Osteoblast (primary cell): ENCODE results near the gene MFSD6. TPM values are rescaled to one million over a fixed set of nuclear protein-coding genes. Genes with fewer than 3 reads are reported as not detected.
"Not testable (repeated sequence)": the region's sequence is repeated elsewhere in the genome, so short reads cannot be mapped to it uniquely, and the experiment has no call there.

Experiments used
- DNase-seq: peaks from one replicate; pipeline ENCODE4 v3.0.0; 2011; ENCODE audit warnings: low spot score, mixed read lengths; ENCODE audit not compliant: insufficient read length; ENCODE audit errors: missing footprints
- H2AFZ ChIP-seq: 2 replicates; pipeline ENCODE4 v1.6.0; 2011; ENCODE audit warnings: mild to moderate bottlenecking, low read length
- H3K27ac ChIP-seq: 2 replicates; pipeline ENCODE4 v1.5.1; 2011; ENCODE audit warnings: mild to moderate bottlenecking, low read depth, low read length, moderate library complexity
- H3K27me3 ChIP-seq: 2 replicates; pipeline ENCODE4 v1.6.0; 2012; ENCODE audit warnings: mild to moderate bottlenecking, control low read depth, inconsistent platforms, low read length, moderate library complexity; ENCODE audit not compliant: insufficient read depth
- H3K36me3 ChIP-seq: 2 replicates; pipeline ENCODE4 v1.5.1; 2011; ENCODE audit warnings: mild to moderate bottlenecking, low read length, control low read depth, moderate library complexity; ENCODE audit not compliant: insufficient read depth
- H3K4me1 ChIP-seq: 2 replicates; pipeline ENCODE4 v1.5.1; 2011; ENCODE audit warnings: mild to moderate bottlenecking, low read length, control low read depth, moderate library complexity; ENCODE audit not compliant: insufficient read depth
- H3K4me2 ChIP-seq: 2 replicates; pipeline ENCODE4 v1.6.0; 2011; ENCODE audit warnings: mild to moderate bottlenecking, low read length; ENCODE audit not compliant: insufficient read depth
- H3K4me3 ChIP-seq: fragments of 200-600 bp; sonication (generic); 3 replicates; pipeline ENCODE4 v1.5.1; 2012; ENCODE audit warnings: mild to moderate bottlenecking, low read length, inconsistent platforms; ENCODE audit not compliant: insufficient read depth
- H3K79me2 ChIP-seq: 2 replicates; pipeline ENCODE4 v1.6.0; 2012; ENCODE audit warnings: mild to moderate bottlenecking, low read length, control low read depth, inconsistent platforms; ENCODE audit not compliant: insufficient read depth
- H3K9me3 ChIP-seq: 2 replicates; pipeline ENCODE4 v1.5.1; 2011; ENCODE audit warnings: low read depth, low read length, control low read depth
- H4K20me1 ChIP-seq: 2 replicates; pipeline ENCODE4 v1.6.0; 2012; ENCODE audit warnings: mild to moderate bottlenecking, low read length, control low read depth; ENCODE audit not compliant: insufficient read depth
- total RNA-seq: library from RNA; depleted of rRNA; stranded (reverse); fragments of >200 nt; gene quantifications from 2 replicates; pipeline ENCODE4 v1.2.3, GENCODE V29; 2012
- TF ChIP-seq, protein P1 (sequence below): IDR thresholded peaks from 2 replicates; pipeline ENCODE4 v1.5.1; 2011; ENCODE audit warnings: mild to moderate bottlenecking, low read depth, low read length, moderate library complexity; ENCODE audit errors: extremely low read depth

The MFSD6 gene
- 11.2 and 13.6 TPM in 2 replicates for total RNA-seq

- Histone ChIP-seq H4K20me1 (no peaks in the 10 kb centered on the region), H3K4me3 (peak within 1 kb of the TSS; percentile 75), H2AFZ (peak within 1 kb of the TSS; percentile 73), H3K4me1 (peaks cover 3% of the 10 kb centered on the region), H3K79me2 (no peaks in the 10 kb centered on the region), H3K4me2 (peak within 1 kb of the TSS; percentile 83), H3K27ac (no peak within 1 kb of the TSS), H3K27me3 (peaks cover 18% of the 10 kb centered on the region), H3K9me3 (no peaks in the 10 kb centered on the region), H3K36me3 (no peaks in the 10 kb centered on the region)
- TF ChIP-seq, protein P1, sequence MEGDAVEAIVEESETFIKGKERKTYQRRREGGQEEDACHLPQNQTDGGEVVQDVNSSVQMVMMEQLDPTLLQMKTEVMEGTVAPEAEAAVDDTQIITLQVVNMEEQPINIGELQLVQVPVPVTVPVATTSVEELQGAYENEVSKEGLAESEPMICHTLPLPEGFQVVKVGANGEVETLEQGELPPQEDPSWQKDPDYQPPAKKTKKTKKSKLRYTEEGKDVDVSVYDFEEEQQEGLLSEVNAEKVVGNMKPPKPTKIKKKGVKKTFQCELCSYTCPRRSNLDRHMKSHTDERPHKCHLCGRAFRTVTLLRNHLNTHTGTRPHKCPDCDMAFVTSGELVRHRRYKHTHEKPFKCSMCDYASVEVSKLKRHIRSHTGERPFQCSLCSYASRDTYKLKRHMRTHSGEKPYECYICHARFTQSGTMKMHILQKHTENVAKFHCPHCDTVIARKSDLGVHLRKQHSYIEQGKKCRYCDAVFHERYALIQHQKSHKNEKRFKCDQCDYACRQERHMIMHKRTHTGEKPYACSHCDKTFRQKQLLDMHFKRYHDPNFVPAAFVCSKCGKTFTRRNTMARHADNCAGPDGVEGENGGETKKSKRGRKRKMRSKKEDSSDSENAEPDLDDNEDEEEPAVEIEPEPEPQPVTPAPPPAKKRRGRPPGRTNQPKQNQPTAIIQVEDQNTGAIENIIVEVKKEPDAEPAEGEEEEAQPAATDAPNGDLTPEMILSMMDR, result no peak
- peak; percentile 91 for DNase-seq
Observed at GRCh38 chr2:190407662-190408537, at the start of gene MFSD6. Gene MFSD6, plus strand, starts transcription at chr2:190408355. Its CDS starts 27,675 bp downstream, at chr2:190436030.

GRCh38 chr2:190358655-190359448 lies 49.3 kb upstream of the MFSD6 start:
- H3K36me3 ChIP-seq, H3K9me3 ChIP-seq, H3K27ac ChIP-seq, DNase-seq, H2AFZ ChIP-seq, H3K27me3 ChIP-seq, H3K4me3 ChIP-seq, H4K20me1 ChIP-seq, H3K4me2 ChIP-seq: not testable (repeated sequence)
- Histone ChIP-seq H3K4me1 (peaks cover 10% of the 10 kb centered on the region), H3K79me2 (peaks cover 25% of the 10 kb centered on the region)

DNA sequence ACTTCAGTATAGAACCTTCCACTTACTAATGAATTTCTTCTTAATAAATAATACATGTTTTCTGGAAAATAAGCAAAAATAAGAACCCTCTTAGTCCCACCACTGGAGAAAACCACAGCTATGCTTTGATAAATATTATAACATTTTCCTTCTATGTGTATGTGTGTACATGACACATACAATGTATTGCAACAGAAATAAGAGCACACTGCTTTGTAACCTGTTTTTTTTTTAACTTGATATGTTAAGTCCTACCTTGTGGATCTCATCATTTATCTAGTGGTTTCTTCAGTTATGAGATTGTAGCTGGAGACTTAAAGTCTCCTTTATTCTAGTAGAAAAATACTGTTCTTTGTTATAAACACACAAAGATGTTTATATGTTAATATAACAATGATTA lies 47.6 kb upstream of the MFSD6 start:
- Histone ChIP-seq H4K20me1 (no peaks in the 10 kb centered on the region), H3K4me3 (no peak overlapping the region), H3K4me2 (no peak overlapping the region), H3K27me3 (no peaks in the 10 kb centered on the region), H2AFZ (no peak overlapping the region), H3K9me3 (no peaks in the 10 kb centered on the region), H3K4me1 (peaks cover 10% of the 10 kb centered on the region), H3K79me2 (peaks cover 11% of the 10 kb centered on the region), H3K27ac (peak overlapping the region; percentile 53), H3K36me3 (no peaks in the 10 kb centered on the region)
- no peak for DNase-seq
- TF ChIP-seq, protein P1, result no peak

DNA sequence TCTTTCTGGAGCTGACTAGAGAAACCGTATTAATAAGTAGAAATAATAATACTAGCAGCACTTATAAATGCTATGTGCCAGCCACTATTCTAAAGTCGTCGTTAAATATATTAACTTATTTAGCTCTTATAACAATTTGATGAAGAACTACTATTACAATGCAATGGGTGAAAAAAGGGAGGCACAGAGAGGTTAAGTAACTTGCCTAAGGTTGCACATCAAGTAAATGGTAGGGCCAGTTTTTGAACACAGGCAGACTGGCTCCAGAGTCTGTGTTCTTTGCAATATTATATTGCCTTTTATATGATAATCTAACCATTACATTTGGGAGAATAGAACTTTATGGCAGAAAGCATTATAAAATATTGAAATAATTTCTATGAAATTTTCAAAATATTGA lies 47.2 kb upstream of the MFSD6 start:
- Histone ChIP-seq H3K9me3 (no peaks in the 10 kb centered on the region), H3K4me3 (no peak overlapping the region), H3K79me2 (peaks cover 10% of the 10 kb centered on the region), H3K4me2 (no peak overlapping the region), H2AFZ (no peak overlapping the region), H3K27me3 (no peaks in the 10 kb centered on the region), H3K27ac (no peak overlapping the region), H4K20me1 (no peaks in the 10 kb centered on the region), H3K36me3 (no peaks in the 10 kb centered on the region), H3K4me1 (peaks cover 10% of the 10 kb centered on the region)
- TF ChIP-seq, protein P1, result no peak
- DNase-seq, result no peak
